Endothelial cell of umbilical vein (primary cell): ENCODE measurements around the gene FAM114A1. TPM values are rescaled to one million over a fixed set of nuclear protein-coding genes. Genes with fewer than 3 reads are reported as not detected.

Experiments
- BruUV-seq: library from RNA; stranded (reverse); fragments of 400-500 nt; replicated peaks from 2 replicates; lab custom pipeline; 2021; lab: Mats Ljungman, UMichigan
- CTCF ChIA-PET: fragments of 300-600, 350-600 bp; sonication (Branson Sonifier 250); formaldehyde crosslinking; loops from one replicate; lab custom pipeline; 2021; ENCODE audit warnings: antibody characterized with exemption, inconsistent platforms; lab: Charles Lee
- POLR2A ChIA-PET: fragments of 300-600, 350-600 bp; sonication (Branson Sonifier 250); formaldehyde crosslinking; loops from one replicate; lab custom pipeline; 2021; ENCODE audit warnings: antibody characterized with exemption, inconsistent platforms; lab: Charles Lee
- DNase-seq: peaks from one replicate; pipeline ENCODE4 v3.0.0-alpha.2; 2011; ENCODE audit warnings: low read depth, low spot score
- FAIRE-seq: peaks from 2 replicates; lab custom pipeline; 2011; peaks lifted over from hg19 to GRCh38; lab: Jason Lieb, UNC
- H2AFZ ChIP-seq: 2 replicates; pipeline ENCODE4 v1.6.0; 2012; ENCODE audit warnings: low read depth, low read length, control low read depth, inconsistent platforms
- H3K27ac ChIP-seq: 2 replicates; pipeline ENCODE4 v1.5.1; 2011; ENCODE audit warnings: low read depth, mild to moderate bottlenecking, control low read depth, low read length, moderate library complexity; ENCODE audit not compliant: insufficient read depth
- H3K27me3 ChIP-seq, 2 experiments: 2 replicates each; pipeline versions ENCODE4 v1.6.0 to v1.6.1; 2011; ENCODE audit warnings: low read length in 2 of 2, mixed read lengths in 1 of 2; ENCODE audit not compliant: control insufficient read depth in 2 of 2, insufficient read depth in 2 of 2
- H3K36me3 ChIP-seq, 2 experiments: 2 replicates in 1 of 2; 3 replicates in 1 of 2; pipeline ENCODE4 v1.5.1; 2011; ENCODE audit warnings: low read length in 2 of 2, mild to moderate bottlenecking in 1 of 2, moderate library complexity in 1 of 2; ENCODE audit not compliant: control insufficient read depth in 2 of 2, insufficient read depth in 2 of 2; ENCODE audit errors: extremely low read depth in 1 of 2
- H3K4me1 ChIP-seq: 3 replicates; pipeline ENCODE4 v1.5.1; 2011; ENCODE audit warnings: mild to moderate bottlenecking, low read length; ENCODE audit not compliant: control insufficient read depth, insufficient read depth; ENCODE audit errors: extremely low read depth
- H3K4me2 ChIP-seq: 2 replicates; pipeline ENCODE4 v1.6.1; 2011; ENCODE audit warnings: low read length, control low read depth, mixed read lengths; ENCODE audit not compliant: insufficient read depth
- H3K4me3 ChIP-seq, 3 experiments: fragments of 200-600 bp in 1 of 3; sonication (generic), shearing (Covaris generic) in 1 of 3; replicated peaks in 1 of 3; 2 replicates each; pipeline ENCODE4 v1.5.1; 2011 to 2016; ENCODE audit warnings: control low read depth in 3 of 3, low read length in 3 of 3, mild to moderate bottlenecking in 2 of 3, inconsistent platforms in 1 of 3, low read depth in 1 of 3, moderate library complexity in 1 of 3; ENCODE audit not compliant: insufficient read depth in 1 of 3
- H3K79me2 ChIP-seq: 2 replicates; pipeline ENCODE4 v1.6.0; 2012; ENCODE audit warnings: low read length, inconsistent platforms; ENCODE audit not compliant: control insufficient read depth, insufficient read depth
- H3K9ac ChIP-seq: replicated peaks from 2 replicates; pipeline ENCODE3; 2011; ENCODE audit warnings: low read length, control low read depth; ENCODE audit not compliant: insufficient read depth; ENCODE audit errors: extremely low read depth
- H3K9me1 ChIP-seq: replicated peaks from 3 replicates; pipeline ENCODE4 v1.6.0; 2011; ENCODE audit warnings: mild to moderate bottlenecking, low read length; ENCODE audit not compliant: control insufficient read depth, insufficient read depth; ENCODE audit errors: extremely low read depth
- H3K9me3 ChIP-seq: replicated peaks from 2 replicates; pipeline ENCODE4 v1.5.1; 2012; ENCODE audit warnings: low read length, inconsistent platforms; ENCODE audit not compliant: control insufficient read depth, insufficient read depth
- H4K20me1 ChIP-seq: replicated peaks from 2 replicates; pipeline ENCODE3; 2011; ENCODE audit warnings: mild to moderate bottlenecking, low read length; ENCODE audit not compliant: control insufficient read depth, insufficient read depth; ENCODE audit errors: extremely low read depth
- EZH2 ChIP-seq: IDR thresholded peaks from 2 replicates; pipeline ENCODE4 v1.6.1; 2012; ENCODE audit warnings: borderline replicate concordance, low read depth, mild to moderate bottlenecking, moderate library complexity, low read length, inconsistent platforms; ENCODE audit not compliant: severe bottlenecking
- FOS ChIP-seq: IDR thresholded peaks from 2 replicates; pipeline ENCODE4 v1.6.1; 2011; ENCODE audit warnings: mild to moderate bottlenecking, low read length, moderate library complexity, borderline replicate concordance; ENCODE audit not compliant: insufficient read depth
- GATA2 ChIP-seq: IDR thresholded peaks from 2 replicates; pipeline ENCODE4 v1.7.0; 2011; ENCODE audit warnings: low read depth, mild to moderate bottlenecking, moderate library complexity, mixed read lengths, low read length; ENCODE audit not compliant: insufficient read length, insufficient read depth
- JUN ChIP-seq: IDR thresholded peaks from 2 replicates; pipeline ENCODE4 v1.6.1; 2011; ENCODE audit warnings: borderline replicate concordance, low read depth; ENCODE audit not compliant: insufficient read length, insufficient read depth
- MYC ChIP-seq: IDR thresholded peaks from one replicate; pipeline ENCODE4 v1.6.1; 2011; ENCODE audit warnings: mild to moderate bottlenecking, low read depth, low read length
- POLR2A ChIP-seq: IDR thresholded peaks from 2 replicates; pipeline ENCODE4 v1.6.1; 2012; ENCODE audit warnings: low read depth, mild to moderate bottlenecking, control low read depth, low read length
- POLR2AphosphoS5 ChIP-seq: IDR thresholded peaks from 2 replicates; pipeline ENCODE4 v1.6.1; 2012; ENCODE audit warnings: low read depth, mild to moderate bottlenecking, control low read depth, low read length, moderate library complexity; ENCODE audit not compliant: insufficient read depth
- dilution Hi-C: fragments of 300-500 bp; cut with MboI; formaldehyde crosslinking; loops from one replicate; pipeline ENCODE4 v1.15.0; 2019; ENCODE audit warnings: low sequenced_read_pairs; ENCODE audit not compliant: extremely low pct_ligation_motif_present
- intact Hi-C: fragments of 100-400 bp; cut with micrococcal nuclease; formaldehyde crosslinking; loops from one replicate; pipeline ENCODE4 v1.10.0; 2022
- polyA plus RNA-seq, 4 experiments: library from polyadenylated mRNA; depleted of rRNA in 3 of 4; stranded (reverse) in 3 of 4; unstranded in 1 of 4; fragments of >200 nt; gene quantifications; 2 replicates each; pipeline versions ENCODE4 v1.2.1 to v1.2.3, GENCODE V29; 2011 to 2012; ENCODE audit warnings: missing spikeins in 1 of 4
- total RNA-seq: library from RNA; stranded (reverse); gene quantifications from 2 replicates; pipeline ENCODE4 v1.2.3, GENCODE V29; 2021
- TF ChIP-seq, protein P1 (sequence below): IDR thresholded peaks from 2 replicates; pipeline ENCODE4 v1.6.1; 2011; ENCODE audit not compliant: insufficient read depth, insufficient read length
- TF ChIP-seq, protein P2 (sequence below), 2 donors: IDR thresholded peaks; 1 replicate in 1 of 2; 2 replicates in 1 of 2; pipeline ENCODE4 v1.5.1; 2011; ENCODE audit warnings: low read length in 2 of 2, mild to moderate bottlenecking in 2 of 2, moderate library complexity in 2 of 2, control low read depth in 1 of 2, inconsistent platforms in 1 of 2, low read depth in 1 of 2; ENCODE audit not compliant: insufficient read depth in 1 of 2; ENCODE audit errors: extremely low read depth in 1 of 2

Gene FAM114A1
- total and polyA plus RNA-seq, 2 donors (not counting 3 experiments of a cell fraction or from before 2014, with no cell fraction given) = 99.2 to 118 TPM

DNA sequence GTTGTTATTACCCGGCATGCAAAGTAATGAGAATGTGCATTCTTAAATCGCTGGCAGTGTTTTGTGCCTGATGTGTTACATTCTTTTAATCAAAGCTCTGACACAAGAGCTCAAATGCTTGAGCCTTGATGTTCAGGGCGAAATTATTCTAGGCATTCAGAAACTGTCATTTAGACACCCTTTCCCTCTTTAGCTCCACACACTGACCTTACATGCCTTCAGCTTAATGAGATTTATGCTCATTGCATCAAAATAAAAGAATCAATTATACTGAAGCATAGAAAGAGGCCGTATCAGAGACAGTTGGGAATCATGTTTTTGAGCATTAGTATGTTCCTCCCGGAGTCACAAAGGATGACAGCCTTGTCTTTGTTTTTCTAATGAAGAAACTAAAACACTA lies 56.7 kb downstream of the FAM114A1 start:
- dilution Hi-C loops (no loop called here), intact Hi-C loops (loop anchor here (5.0 kb wide), 1 partner anchor 213 kb away; no protein-coding TSS in a partner anchor)
- Histone ChIP-seq H2AFZ (no peak overlapping the region), H3K27me3 (no peaks in the 10 kb centered on the region), H3K9me3 (no peaks in the 10 kb centered on the region), H3K9ac (no peak overlapping the region), H3K9me1 (no peaks in the 10 kb centered on the region), H3K27ac (no peak overlapping the region), H3K36me3 (peaks cover 7 to 38% of the 10 kb centered on the region in 2 experiments), H3K4me1 (no peaks in the 10 kb centered on the region), H3K4me3 (no peak overlapping the region), H3K4me2 (no peak overlapping the region), H4K20me1 (no peaks in the 10 kb centered on the region), H3K79me2 (no peaks in the 10 kb centered on the region)
- DNase-seq (no peak), FAIRE-seq (no peak)
- no TSS peak for BruUV-seq
- TF ChIP-seq FOS (no peak), EZH2 (no peak), JUN (no peak), GATA2 (no peak), POLR2AphosphoS5 (no peak), MYC (no peak), POLR2A (no peak)
- TF ChIP-seq, protein P1, sequence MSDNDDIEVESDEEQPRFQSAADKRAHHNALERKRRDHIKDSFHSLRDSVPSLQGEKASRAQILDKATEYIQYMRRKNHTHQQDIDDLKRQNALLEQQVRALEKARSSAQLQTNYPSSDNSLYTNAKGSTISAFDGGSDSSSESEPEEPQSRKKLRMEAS = no peak
- TF ChIP-seq, protein P2, sequence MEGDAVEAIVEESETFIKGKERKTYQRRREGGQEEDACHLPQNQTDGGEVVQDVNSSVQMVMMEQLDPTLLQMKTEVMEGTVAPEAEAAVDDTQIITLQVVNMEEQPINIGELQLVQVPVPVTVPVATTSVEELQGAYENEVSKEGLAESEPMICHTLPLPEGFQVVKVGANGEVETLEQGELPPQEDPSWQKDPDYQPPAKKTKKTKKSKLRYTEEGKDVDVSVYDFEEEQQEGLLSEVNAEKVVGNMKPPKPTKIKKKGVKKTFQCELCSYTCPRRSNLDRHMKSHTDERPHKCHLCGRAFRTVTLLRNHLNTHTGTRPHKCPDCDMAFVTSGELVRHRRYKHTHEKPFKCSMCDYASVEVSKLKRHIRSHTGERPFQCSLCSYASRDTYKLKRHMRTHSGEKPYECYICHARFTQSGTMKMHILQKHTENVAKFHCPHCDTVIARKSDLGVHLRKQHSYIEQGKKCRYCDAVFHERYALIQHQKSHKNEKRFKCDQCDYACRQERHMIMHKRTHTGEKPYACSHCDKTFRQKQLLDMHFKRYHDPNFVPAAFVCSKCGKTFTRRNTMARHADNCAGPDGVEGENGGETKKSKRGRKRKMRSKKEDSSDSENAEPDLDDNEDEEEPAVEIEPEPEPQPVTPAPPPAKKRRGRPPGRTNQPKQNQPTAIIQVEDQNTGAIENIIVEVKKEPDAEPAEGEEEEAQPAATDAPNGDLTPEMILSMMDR (IDR thresholded peaks at IDR 0.05; ENCODE audit: extremely low read depth in 1 of 2, insufficient read depth in 1 of 2, low read depth in 1 of 2, low read length in 2 of 2) = no peak
- ChIA-PET CTCF (interaction anchor here (0.7 to 0.9 kb wide), 2 partner anchors 9 to 211 kb away, joined by 4 to 5 read pairs; no protein-coding TSS in a partner anchor), POLR2A (no interaction called here)
